Measurements from ENCODE around the gene HLA-DRB1.
A peak's percentile ranks its signal among the peaks of the same experiment; 100 is the strongest.

The HLA-DRB1 gene

DNA sequence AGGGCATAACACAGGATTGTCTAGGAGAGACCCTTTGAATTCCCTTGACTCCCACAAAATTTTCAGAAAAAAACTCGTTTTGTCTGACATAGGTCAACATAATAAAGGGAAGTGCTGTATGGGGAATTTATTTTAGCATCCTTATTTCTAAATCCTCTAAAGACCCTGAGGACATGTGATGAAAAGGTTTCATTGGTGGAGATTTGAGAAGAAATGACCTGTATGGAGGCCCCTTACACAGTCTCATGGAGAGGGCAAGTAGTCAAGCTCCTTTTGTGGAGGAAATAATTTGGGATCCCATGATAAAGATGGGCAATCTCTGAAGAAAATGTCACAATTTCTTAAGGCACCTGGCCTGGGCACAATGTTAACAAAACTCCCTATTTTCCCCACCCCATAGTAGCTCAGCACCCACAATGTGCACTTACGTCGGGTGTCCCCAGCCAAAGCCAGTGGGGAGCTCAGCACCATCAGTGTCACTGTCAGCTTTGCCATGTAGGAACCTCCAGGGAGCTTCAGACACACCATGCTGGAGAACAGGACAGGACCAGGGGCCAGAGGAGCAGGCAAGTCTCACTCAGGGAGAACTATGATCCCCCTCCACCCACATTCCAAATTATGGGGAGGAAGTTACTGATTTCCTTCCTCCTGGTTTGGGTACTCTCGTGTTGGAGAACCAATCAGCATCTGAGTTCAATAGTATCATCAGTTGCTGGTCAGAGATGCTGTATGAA lies 59.8 kb downstream of the HLA-DRB1 start, which contains the start of gene HLA-DRB5:
Gene HLA-DRB5, minus strand, starts transcription at position 591 of the 734 bp plus-strand sequence. Its CDS starts 63 bp downstream, at position 528.
- TF ChIP-seq CTCF (IDR thresholded peaks at IDR 0.05): no peak
- no peaks in the 10 kb centered on the region for H3K9me3 ChIP-seq
- intact Hi-C loops (cut with DNase I; ENCODE audit: low total_unique reads): loop anchor here (10.0 kb wide), 1 partner anchor 55 kb away; the partner anchor contains the start of gene HLA-DRB1

More for the DNA sequence above, 59.8 kb downstream of the HLA-DRB1 start, which contains the start of gene HLA-DRB5:
- no peaks in the 10 kb centered on the region for H3K4me1 ChIP-seq
- no peak within 1 kb of the TSS for H3K27ac ChIP-seq
- H3K4me3 ChIP-seq: no peak within 1 kb of the TSS
- H3K36me3 ChIP-seq: no peaks in the 10 kb centered on the region
- H3K27me3 ChIP-seq: no peaks in the 10 kb centered on the region
- DNase-seq: peak; percentile 20 to 35

All from tibial artery (tissue), 4 donors.